Erythroblast (primary cell): Measurements from ENCODE around the gene RAB43.

Experiments used
- GATA1 ChIP-seq: IDR thresholded peaks from 2 replicates; pipeline ENCODE4 v1.6.1; 2011; ENCODE audit warnings: low read depth, mild to moderate bottlenecking, control low read depth, low read length, moderate library complexity
- POLR2A ChIP-seq: IDR thresholded peaks from 2 replicates; pipeline ENCODE4 v1.6.1; 2011; ENCODE audit warnings: mild to moderate bottlenecking, low read length

GRCh38 chr3:129122412-129123011 is 908 bp upstream of the RAB43 start:
- no peak for TF ChIP-seq POLR2A
- TF ChIP-seq GATA1 = no peak
